Fibroblast of peridontal ligament (primary cell): ENCODE measurements around the gene GPHN.
"Not testable (repeated sequence)": the region's sequence is repeated elsewhere in the genome, so short reads cannot be mapped to it uniquely, and the experiment has no call there.

Experiments
- DNase-seq: peaks from one replicate; pipeline ENCODE4 v3.0.0-alpha.2; 2010; ENCODE audit errors: extremely low read depth

The GPHN gene

DNA sequence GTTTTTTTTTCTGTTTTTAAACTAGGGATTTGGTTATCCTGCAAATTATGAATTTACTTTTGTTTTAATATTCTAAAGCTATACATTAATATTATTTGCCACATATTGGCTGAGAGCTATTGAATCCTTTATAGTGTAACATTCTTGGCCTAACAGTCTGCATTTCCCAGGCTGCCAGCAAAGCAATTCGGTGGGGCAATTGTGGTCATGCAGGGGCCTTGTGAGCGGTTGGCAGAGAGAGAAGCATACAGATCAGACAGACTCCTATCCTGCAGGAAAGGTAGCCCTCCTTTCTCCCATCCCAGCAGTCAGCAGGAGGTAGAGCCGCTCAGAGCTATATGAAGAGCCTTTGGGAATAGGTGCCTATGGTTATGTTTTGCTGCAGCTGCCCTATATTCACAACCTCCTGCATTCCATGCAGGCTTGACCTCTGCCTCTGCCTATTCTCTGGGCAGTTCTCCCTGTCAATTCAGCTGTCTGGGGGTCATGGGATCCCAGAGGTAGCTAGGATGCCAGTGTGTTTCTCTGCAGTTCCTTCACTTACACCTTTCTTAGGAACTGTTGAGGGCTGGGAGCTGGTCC is 144.7 kb downstream of the GPHN start:
- DNase-seq, result no peak

DNA sequence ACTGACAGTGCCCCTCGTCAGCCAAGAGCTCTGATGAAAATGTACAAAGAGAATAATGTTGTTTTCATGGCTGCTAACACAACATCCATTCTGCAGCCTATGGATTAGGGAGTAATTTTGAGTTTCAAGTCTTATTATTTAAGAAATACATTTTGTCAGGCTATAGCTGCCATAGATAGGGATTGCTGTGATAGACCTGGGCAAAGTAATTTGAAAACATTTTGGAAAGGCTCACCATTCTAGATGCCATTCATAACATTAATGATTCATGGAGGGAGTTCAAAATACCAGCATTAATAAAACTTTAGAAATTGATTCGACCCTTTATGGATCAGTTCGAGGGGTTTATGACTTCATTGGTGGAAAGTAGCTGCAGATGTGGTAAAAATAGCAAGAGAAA is 149.8 kb downstream of the GPHN start:
- no peak for DNase-seq

DNA sequence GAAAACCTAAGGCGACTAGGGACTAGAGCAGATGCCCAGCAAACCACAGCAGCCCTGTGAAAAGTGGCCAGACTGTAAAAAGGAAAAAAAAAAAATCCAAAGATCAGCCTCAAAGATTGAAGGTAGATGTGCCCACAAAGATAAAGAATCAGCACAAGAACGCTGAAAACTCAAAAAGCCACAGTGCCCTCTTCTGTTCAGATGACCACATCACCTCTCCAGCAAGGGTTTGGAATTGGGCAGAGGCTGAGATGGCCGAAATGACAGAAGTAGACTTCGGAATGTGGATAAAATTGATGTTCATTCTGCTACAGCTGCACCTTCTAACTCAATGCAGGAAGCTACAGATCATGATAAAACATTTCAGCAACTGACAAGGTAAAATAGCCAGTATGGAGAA is 154.4 kb downstream of the GPHN start:
- peak; percentile 12 for DNase-seq

DNA sequence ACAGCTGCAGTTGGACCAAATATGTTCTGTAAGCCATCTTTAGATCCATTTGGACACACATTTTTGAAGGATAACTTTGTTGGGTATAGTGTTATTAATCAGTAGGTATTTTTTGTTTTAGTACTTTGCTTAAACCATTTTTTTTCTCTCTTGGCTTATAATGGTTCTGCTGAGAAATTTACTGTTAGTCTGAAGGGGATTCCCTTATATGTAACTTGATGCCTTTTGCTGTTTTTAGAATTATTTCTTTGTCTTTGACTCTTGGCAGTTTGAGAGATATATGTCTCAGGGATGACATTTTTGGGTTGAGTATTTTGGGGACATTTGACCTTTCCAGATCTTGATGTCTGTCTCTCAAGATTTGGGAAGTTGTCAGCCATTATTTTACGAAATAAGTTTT is 169.8 kb downstream of the GPHN start:
- no peak for DNase-seq

DNA sequence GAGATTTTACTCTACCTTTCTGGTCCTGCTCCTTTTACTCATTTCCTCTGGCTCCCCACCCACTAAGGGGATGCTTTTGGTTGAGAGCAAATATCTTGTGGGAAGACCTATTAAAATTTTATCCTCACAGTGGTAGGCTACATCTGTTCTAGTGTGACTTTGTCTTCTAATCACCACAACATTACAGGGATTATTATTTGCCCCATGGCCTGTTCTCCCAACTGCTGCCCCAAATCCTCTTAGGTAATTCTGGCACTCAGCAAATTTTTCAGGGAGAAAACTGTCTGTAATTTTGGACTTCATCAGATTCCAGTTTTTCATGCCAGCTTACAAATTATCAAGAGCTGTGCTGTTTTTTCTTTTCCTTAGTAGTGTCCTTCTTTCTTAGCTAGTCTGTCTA is 172.3 kb downstream of the GPHN start:
- DNase-seq, result no peak

DNA sequence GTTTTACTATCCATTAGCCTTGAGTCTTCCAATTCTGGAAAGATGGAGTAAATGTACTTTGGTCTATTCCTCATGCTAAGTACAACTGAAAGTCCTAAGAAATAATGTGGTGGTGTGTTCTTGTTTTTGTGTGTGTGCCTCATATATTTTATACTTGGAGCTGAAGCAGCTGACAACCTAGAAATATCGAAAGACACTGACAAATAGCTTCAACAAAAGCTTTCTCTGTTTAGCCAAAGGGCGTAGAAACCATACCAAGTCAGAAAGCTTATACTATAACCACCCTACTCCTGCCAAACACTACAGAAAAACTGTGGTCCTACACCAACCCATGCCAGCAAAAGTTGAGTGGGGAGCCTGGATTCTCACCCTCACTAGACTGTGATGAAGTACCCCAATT is 188.4 kb downstream of the GPHN start:
- no peak for DNase-seq

DNA sequence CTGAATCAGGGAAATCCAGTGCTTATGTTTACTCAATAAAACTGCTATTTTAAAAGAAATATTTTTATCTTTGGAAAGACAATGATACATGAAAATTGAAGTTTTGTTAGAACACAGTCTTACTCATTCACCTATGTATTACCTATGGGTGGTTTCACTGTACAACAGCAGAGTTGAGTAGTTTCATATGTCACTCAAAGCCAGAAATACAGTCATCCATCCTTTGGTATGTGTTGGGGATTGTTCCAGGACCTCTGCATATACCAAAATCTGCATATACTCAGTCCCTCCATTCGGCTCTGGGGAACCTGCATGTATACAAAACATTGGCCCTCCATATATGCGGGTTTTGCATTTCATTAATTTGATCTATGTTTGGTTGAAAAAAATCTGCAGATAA is 190.6 kb downstream of the GPHN start:
- DNase-seq, result no peak

DNA sequence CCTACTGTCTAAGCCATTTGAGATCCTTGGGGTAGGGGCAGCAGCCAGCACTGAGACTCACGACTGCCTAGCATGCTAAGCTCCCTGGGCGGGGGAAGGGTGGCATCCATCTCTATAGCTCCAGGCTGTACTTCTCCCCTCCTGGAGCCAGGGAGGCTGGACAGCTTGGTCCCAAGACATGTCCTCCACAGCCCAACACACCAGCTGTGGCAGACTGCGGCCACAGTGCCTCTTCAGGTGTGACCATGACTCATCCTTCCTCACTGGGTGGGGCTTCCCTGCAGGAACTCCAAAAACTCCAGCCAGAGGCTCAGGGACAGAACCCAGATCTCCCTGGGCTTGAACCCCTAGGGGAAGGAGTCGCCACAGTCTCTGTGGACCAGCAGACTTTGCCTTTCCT is 193.9 kb downstream of the GPHN start:
- no peak for DNase-seq

DNA sequence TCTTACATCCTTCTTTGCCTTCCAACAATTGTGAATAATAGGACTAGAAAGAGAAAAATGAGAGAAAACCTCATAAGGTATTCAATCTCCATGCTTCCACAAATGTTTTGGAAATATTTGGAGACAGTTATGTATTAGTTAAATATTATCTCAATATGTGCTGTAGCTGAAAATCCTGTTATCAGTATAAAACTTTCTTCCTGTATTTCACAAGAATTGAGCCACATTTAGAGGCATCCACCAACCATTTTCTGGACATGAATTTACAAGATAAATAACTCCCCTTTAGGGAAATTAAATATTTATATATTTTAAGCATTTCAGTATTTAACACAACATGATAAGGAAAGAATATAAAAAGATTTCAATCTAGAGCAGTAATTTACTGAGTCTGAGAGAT is 200.3 kb downstream of the GPHN start:
- DNase-seq, result no peak

DNA sequence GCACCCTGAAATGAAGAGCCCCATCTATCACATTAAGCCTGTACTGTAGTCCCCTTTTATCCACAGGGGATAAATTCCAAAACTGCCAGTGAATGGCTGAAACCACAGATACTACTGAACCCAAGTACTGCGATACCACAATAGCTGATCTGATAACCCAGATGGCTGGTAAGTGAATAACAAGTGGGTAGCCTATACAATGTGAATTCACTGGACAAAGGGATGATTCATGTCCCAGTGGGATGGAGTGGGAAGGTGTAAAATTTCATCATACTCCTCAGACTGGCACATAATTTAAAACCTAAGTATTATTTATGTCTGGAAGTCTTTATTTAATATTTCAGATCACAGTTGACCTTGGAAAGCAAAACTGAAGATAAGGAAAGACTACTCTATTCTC is 201.3 kb downstream of the GPHN start:
- peak; percentile 21 for DNase-seq

DNA sequence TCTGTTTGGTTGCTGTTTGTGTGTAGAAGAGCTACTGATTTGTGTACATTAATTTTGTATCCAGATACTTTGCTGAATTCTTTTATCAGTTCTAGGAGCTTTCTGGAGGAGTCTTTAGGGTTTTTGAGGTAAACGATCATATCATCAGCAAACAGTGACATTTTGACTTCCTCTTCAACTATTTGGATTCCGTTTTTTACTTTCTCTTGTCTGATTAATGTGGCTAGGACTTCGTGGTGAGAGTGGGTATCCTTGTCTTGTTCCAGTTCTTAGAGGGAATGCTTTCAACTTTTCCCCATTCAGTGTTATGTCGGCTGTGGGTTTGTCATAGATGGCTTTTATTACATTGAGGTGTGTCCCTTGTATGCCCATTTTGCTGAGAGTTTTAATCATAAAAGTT is 206.3 kb downstream of the GPHN start:
- DNase-seq, result not testable (repeated sequence)

DNA sequence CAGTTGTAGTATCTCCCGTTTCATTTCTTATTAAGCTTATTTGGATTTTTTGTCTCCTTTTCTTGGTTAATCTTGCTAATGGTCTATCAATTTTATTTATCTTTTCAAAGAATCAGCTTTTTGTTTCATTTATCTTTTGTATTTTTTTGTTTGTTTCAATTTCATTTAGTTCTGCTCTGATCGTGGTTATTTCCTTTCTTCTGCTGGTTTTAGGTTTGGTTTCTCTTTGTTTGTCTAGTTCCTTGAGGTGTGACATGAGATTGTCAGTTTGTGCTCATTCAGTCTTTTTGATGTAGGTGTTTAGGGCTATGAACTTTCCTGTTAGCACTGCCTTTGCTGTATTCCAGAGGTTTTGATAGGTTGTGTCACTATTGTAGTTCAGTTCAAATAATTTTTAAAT is 207.4 kb downstream of the GPHN start:
- not testable (repeated sequence) for DNase-seq

DNA sequence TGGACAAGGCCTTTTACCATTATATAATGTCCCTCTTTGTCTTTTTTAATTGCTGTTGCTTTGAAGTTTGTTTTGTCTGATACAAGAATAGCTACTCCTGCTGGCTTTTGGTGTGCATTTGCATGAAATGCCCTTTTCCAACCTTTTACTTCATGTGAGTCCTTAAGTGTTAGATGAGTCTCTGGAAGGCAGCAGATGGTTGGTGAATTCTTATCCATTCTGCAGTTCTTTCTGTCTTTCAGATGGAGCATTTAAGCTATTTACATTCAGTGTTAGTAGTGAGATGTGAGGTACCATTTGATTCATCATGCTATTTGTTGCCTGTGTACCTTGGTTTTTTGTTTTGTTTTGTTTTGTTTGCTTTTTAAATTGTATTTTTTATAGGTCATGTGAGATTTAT is 208.3 kb downstream of the GPHN start:
- no peak for DNase-seq

DNA sequence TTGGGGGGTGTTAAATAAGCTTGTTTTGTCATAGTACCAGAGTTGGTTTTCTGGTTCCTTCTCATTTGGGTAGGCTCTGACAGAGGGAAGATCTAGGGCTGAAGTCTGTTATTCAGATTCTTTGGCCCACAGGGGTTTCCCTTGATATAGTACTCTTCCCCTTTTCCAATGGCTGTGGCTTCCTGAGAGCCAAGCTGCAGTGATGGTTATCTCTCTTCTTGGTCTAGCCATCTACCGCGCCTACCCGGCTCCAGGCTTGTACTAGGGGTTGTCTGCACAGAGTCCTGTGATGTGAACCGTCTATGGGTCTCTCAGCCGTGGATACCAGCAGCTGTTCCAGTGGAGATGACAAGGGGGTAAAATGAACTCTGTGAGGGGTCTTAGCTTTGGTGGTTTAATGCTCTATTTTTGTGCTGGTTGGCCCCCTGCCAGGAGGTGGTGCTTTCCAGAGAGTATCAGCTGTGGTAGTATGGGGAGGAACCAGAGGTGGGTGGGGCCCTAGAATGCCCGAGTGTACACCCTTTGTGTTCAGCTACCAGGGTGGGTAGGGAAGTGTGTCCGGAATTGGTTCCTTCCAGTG is 209.7 kb downstream of the GPHN start:
- DNase-seq, result no peak

DNA sequence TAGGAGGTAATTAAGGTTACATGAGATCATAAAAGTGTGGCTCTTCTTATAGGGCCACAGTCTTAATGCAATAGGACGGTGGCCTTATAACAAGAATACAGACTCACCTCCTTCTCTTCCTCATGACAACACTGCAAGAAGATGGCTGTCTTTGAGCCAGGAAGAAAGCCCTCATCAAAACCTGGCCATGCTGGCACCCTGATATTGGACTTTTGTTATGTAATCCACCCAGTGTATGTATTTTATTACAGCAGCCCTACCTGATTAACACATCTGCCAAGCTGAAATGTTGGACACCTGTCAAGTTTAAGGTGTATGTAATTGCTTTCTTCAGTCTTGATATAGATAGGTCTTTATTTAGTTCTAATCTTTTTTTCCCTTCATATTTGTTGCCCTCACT is 217.0 kb downstream of the GPHN start:
- DNase-seq, result no peak

DNA sequence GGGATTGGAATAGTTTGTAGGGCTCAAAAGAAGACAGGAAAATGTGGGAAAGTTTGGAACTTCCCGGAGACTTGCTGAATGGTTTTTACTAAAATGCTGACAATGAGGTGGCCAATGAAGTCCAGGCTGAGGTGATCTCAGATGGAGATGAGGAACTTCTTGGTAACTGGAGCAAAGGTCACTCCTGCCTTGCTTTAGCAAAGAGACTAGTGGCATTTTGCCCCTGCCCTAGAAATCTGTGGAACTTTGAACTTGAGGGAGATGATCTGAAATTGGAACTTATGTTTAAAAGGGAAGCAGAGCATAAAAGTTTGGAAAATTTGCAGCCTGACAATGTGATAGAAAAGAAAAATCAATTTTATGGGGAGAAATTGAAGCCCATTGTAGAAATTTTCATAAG is 223.4 kb downstream of the GPHN start:
- DNase-seq, result not testable (repeated sequence)

DNA sequence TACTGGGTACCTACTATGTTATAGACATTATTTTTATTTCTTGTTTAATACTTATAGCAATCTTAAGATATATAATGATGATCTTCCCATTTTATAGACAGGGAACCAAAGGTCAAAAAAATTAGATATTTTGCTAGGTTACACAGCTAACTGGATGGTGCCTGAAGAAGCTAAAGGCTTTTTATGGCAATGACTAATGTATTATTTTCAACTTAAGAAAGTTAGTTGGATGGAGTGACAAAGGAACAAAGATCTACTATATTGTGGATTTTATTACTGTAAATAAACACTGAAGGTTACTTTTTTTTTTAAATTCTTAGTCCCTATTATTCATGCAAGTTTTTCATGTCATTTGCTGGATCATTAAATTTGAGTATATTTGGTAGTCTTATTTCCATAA is 227.9 kb downstream of the GPHN start:
- no peak for DNase-seq

DNA sequence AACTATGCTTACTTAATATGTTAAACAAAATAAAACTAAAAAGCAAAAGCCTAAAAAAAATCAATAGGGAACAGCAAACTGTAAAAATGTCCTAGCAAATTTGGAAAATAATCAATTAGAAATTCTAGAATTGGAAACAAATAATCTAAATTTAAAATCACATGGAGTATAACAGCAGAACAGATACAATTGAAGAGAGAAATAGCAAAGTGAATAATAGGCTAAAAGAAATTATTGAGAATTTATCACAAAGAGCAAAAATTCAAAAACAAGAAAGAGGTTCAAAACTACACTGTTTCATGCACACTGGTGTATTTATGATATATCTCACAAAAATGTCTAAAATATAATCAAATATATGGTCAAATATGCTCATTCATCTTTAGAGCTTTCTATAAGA is 231.9 kb downstream of the GPHN start:
- DNase-seq, result no peak

DNA sequence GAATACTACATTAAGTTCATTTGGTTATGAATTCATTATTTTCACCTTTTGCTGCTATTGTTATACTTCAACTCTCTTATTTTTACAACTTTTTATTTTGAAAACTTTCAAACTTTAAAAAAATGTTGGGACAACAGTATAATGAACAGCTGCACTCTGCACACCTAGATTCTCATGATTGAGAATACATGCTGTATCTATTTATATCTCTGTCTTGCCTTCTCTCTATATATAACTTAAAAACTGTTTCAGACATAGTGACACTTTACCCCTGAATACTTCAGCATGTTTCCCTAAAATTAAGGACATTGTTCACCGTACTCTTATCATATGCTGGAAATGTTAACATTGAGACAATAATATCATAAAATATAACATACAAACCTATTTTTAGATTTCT is 237.1 kb downstream of the GPHN start:
- no peak for DNase-seq

DNA sequence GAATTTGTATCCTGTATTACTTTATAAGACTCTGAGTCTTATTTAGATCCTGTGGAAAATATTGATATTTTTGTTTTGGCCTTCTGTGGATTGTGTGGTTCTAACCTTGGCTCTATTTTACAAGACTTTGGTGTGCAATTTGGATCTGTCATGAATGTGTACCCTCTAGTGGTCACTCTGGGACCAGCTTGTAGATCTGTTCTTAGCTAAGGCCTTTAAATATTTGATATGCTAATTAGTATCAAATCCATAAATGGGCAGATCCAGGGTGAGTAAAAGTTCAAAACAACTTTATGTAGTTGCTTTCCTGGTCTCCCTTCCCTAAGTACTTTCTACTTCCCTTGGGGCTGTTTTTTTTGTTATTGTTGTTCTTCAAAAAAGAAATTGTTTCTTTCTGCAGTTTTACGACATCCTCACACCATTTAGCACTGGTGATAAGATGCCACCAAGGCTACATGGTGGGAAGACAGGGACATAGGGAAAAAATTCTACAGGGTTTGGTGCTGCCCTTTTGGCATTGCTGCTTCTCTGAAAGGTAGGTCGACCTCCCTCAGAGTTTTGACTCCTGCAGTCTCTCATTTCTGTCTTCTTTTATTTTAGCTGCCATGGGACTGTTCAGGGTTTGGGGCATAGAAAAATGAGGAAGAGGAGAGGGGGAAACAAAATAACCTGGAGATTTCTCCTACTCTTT is 238.5 kb downstream of the GPHN start:
- DNase-seq, result peak; percentile 68

DNA sequence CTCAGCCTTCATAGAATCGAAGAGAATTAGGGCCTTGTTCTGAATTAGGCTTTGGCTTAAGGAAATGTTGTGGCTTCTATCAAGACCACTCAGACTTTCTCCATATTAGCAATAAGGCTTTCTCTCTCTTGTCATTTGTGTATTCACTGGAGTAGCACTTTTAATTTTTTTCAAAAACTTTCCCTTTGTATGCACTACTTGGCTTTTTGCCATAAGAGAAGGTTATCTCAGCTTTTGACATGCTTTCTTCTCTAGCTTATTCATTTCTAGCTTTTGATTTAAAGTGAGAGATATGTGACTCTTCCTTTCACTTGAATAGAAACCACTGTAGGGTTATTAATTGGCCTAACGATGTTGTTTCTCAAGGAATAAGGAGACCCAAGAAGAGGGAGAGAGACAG is 244.2 kb downstream of the GPHN start:
- DNase-seq, result no peak

DNA sequence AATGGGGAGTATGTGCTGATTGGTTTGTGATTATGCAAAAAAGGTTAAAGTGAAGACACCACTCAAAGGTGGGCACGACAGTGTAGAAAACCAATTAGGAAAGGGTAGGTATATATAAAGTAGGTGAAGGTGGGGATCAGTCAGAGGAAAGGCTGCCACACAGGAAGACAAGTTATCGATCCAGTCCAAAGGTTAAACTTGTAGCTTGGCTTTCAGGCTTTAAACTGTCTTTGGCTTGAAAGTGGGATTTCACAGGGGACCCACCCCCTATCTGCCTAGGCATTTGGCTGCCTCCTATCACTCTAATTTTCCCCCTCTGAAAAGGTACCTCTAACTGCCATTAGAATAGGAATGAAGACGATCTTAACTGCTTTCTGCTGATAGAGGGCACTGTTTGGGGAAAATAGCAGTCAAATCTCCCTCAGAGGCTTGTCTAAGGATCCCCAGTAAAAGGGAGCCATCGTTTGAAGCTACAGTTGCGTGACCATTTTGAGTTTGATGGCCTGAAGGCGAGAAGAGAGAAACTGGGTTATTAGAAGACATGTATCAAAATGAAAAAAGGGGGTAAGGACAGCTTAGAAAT is 250.2 kb downstream of the GPHN start:
- DNase-seq, result no peak

DNA sequence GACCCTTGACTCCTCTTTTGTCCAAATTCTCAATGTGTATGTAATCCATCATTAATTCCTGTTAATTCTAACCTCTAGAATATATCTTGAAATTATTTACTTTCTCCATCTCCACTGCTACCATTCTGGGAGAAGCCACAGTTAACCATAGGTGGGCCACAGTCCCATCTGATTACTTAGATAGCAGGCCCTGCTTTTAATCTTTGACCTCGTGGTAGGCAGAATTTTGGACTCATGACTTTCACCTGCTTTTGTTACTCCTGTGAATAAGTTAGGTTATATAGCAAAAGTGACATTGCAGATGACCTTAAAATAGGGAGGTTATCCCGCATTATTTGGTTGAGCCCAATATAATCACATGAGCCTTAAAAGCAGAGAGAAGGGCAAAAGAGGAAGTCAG is 264.2 kb downstream of the GPHN start:
- DNase-seq, result no peak
